HepG2 (cell line): Measurements from ENCODE around the gene CD164L2. TPM values are rescaled to one million over a fixed set of nuclear protein-coding genes. Genes with fewer than 3 reads are reported as not detected.

Experiments
- ATAC-seq: fragments of 200-7000 bp; cut with Tn5 transposase; 3 replicates; pipeline ENCODE4 v1.9.1; 2020; ENCODE audit warnings: mild to moderate bottlenecking, moderate library complexity
- BruUV-seq: library from RNA; stranded (reverse); fragments of 400-500 nt; replicated peaks from 2 replicates; lab custom pipeline; 2021; lab: Mats Ljungman, UMichigan
- CTCF ChIA-PET: fragments of 300-600 bp; formaldehyde crosslinking; extraction: SDS; loops from one replicate; lab custom pipeline; 2021; ENCODE audit warnings: low total read pairs, inconsistent platforms, low intra/inter-chr PET ratio; lab: Yijun Ruan, JAX
- POLR2A ChIA-PET: fragments of 350-600 bp; sonication (Branson Sonifier 250); formaldehyde crosslinking; loops from one replicate; lab custom pipeline; 2020; ENCODE audit warnings: antibody characterized with exemption, inconsistent platforms; lab: Yijun Ruan, JAX
- DNase-seq: peaks from one replicate; pipeline ENCODE4 v3.0.0-alpha.2; 2015; ENCODE audit warnings: low spot score
- FAIRE-seq: peaks from 3 replicates; lab custom pipeline; 2011; peaks lifted over from hg19 to GRCh38; lab: Jason Lieb, UNC
- H2AFZ ChIP-seq: one replicate; pipeline ENCODE4 v1.6.1; 2011; ENCODE audit warnings: low read length, inconsistent platforms
- H3K27ac ChIP-seq: fragments of 300-600 bp; 3 replicates; pipeline ENCODE4 v1.8.0; 2011; ENCODE audit warnings: mixed run types, mild to moderate bottlenecking, mixed read lengths, low read length, inconsistent platforms; ENCODE audit not compliant: insufficient read depth; ENCODE audit errors: extremely low read length
- H3K27me3 ChIP-seq, 2 experiments: fragments of 200-600 bp in 1 of 2; 2 replicates in 1 of 2; 3 replicates in 1 of 2; pipeline versions ENCODE4 v1.6.0 to v1.8.0; 2011; ENCODE audit warnings: low read length in 2 of 2, mild to moderate bottlenecking in 2 of 2, moderate library complexity in 2 of 2, inconsistent platforms in 1 of 2; ENCODE audit not compliant: insufficient read depth in 2 of 2, control insufficient read depth in 1 of 2
- H3K36me3 ChIP-seq, 2 experiments: fragments of 200-600 bp in 1 of 2; replicated peaks in 1 of 2; 2 replicates in 1 of 2; 3 replicates in 1 of 2; pipeline versions ENCODE4 v1.5.1 to v1.8.0; 2011; ENCODE audit warnings: low read length in 2 of 2, inconsistent platforms in 1 of 2; ENCODE audit not compliant: insufficient read depth in 2 of 2, control insufficient read depth in 1 of 2
- H3K4me1 ChIP-seq: 2 replicates; pipeline ENCODE4 v1.5.1; 2012; ENCODE audit warnings: low read length, inconsistent platforms; ENCODE audit not compliant: insufficient read depth
- H3K4me2 ChIP-seq: 2 replicates; pipeline ENCODE4 v1.6.0; 2011; ENCODE audit warnings: low read depth, low read length, inconsistent platforms
- H3K4me3 ChIP-seq, 3 experiments: fragments of 200-600 bp in 1 of 3; sonication (generic), shearing (Covaris generic) in 1 of 3; replicated peaks in 1 of 3; 2 replicates each; pipeline ENCODE4 v1.5.1; 2011 to 2016; ENCODE audit warnings: low read length in 3 of 3, inconsistent platforms in 2 of 3, low read depth in 2 of 3, mild to moderate bottlenecking in 2 of 3, control low read depth in 1 of 3, mixed read lengths in 1 of 3; ENCODE audit not compliant: insufficient read depth in 1 of 3
- H3K79me2 ChIP-seq: one replicate; pipeline ENCODE4 v1.6.1; 2011; ENCODE audit warnings: low read length, inconsistent platforms; ENCODE audit not compliant: insufficient read depth
- H3K9ac ChIP-seq: 2 replicates; pipeline ENCODE4 v1.6.0; 2011; ENCODE audit warnings: mild to moderate bottlenecking, low read depth, low read length, inconsistent platforms; ENCODE audit not compliant: insufficient read depth
- H3K9me3 ChIP-seq: 2 replicates; pipeline ENCODE4 v1.5.1; 2012; ENCODE audit warnings: mild to moderate bottlenecking, low read length
- H4K20me1 ChIP-seq: 2 replicates; pipeline ENCODE4 v1.6.0; 2011; ENCODE audit warnings: inconsistent platforms, mild to moderate bottlenecking, low read length, moderate library complexity; ENCODE audit not compliant: insufficient read depth
- ETV6 ChIP-seq: sonication (generic); formaldehyde crosslinking; conservative IDR thresholded peaks from 2 replicates; pipeline ENCODE4 v1.4.0; 2020; ENCODE audit warnings: missing genetic modification reagents
- GABPA ChIP-seq, 2 experiments: IDR thresholded peaks; 2 replicates each; pipeline ENCODE4 v1.6.1; 2011 to 2016; ENCODE audit warnings: low read depth in 2 of 2, low read length in 1 of 2, missing biosample characterization in 1 of 2, missing genetic modification characterization in 1 of 2
- PATZ1 ChIP-seq: sonication (generic); formaldehyde crosslinking; IDR thresholded peaks from 2 replicates; pipeline ENCODE4 v1.4.0; 2020; ENCODE audit warnings: missing genetic modification reagents
- SMC3 ChIP-seq: IDR thresholded peaks from 2 replicates; pipeline ENCODE4 v1.6.1; 2011; ENCODE audit warnings: low read length, improper control_type of control experiment
- ZNF232 ChIP-seq: sonication (generic); formaldehyde crosslinking; IDR thresholded peaks from 2 replicates; pipeline ENCODE4 v1.4.0; 2020; ENCODE audit warnings: missing genetic modification reagents, borderline replicate concordance
- WGBS: methylation state at CpG from one replicate; pipeline ENCODE4 v1.1.6; 2017; ENCODE audit warnings: low lambda C conversion rate; 5-methylcytosine and 5-hydroxymethylcytosine counted together
- in situ Hi-C: cut with HindIII; loops from 2 replicates; pipeline ENCODE4 v1.10.0; 2017; ENCODE audit warnings: low pct_unique_long_range_greater_than_20kb; ENCODE audit not compliant: extremely low pct_ligation_motif_present
- intact Hi-C: fragments of 100-400 bp; cut with micrococcal nuclease; formaldehyde crosslinking; loops from one replicate; pipeline ENCODE4 v1.10.0; 2022; ENCODE audit not compliant: unreplicated experiment
- polyA plus RNA-seq, 8 experiments: library from polyadenylated mRNA; depleted of rRNA in 3 of 8; stranded (reverse) in 7 of 8; unstranded in 1 of 8; fragments of >200 nt; fragmentation: Illumina TruSeq in 4 of 8; extraction: Trizol in 4 of 8; gene quantifications; 2 replicates each; pipeline versions ENCODE4 v1.2.1 to v1.2.3, GENCODE V29; 2011 to 2016; ENCODE audit warnings: low read depth in 4 of 8, missing spikeins in 1 of 8, mixed read lengths in 1 of 8; ENCODE audit not compliant: insufficient read depth in 1 of 8
- total RNA-seq, 5 experiments: library from RNA; depleted of rRNA; stranded (reverse); fragments of >200 nt; fragmentation: Illumina TruSeq; extraction: Trizol; gene quantifications; 2 replicates each; pipeline ENCODE4 v1.2.3, GENCODE V29; 2016; ENCODE audit warnings: low read depth in 1 of 5
- TF ChIP-seq, protein P1 (sequence below): sonication (generic); formaldehyde crosslinking; IDR thresholded peaks from 2 replicates; pipeline ENCODE4 v1.8.0; 2022; ENCODE audit warnings: mild to moderate bottlenecking, missing genetic modification reagents

CD164L2 gene
- total and polyA plus RNA-seq, 2 of the 13 experiments (the other 11 are each of a cell fraction or from before 2014, with no cell fraction given), result not detected

DNA sequence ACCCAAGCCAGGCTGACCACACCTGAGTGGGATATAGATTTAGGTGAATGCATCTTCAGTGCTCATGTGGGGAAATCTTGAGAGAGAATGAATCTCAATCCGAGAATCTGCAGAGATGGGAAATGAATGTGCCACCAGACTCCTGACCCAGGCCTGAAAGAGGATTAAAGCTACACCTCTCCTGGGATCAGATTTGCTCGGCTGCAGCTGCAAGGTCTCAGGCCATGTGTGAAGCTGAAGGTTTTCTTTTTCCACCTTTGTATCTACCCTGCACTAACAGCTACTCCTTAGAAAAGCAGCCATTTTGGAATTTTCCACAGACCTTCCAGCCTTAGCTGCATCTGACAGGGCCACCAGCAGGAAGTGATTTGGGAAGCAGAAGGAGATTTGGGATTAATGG lies 27.6 kb upstream of the CD164L2 start:
- ATAC-seq, result no peak
- Histone ChIP-seq H3K36me3 (peaks cover 32 to 77% of the 10 kb centered on the region in 2 experiments), H3K79me2 (no peaks in the 10 kb centered on the region), H3K9ac (no peak overlapping the region), H3K9me3 (no peaks in the 10 kb centered on the region), H3K4me1 (no peaks in the 10 kb centered on the region), H4K20me1 (no peaks in the 10 kb centered on the region), H3K4me2 (no peak overlapping the region), H3K27ac (no peak overlapping the region), H2AFZ (no peak overlapping the region), H3K4me3 (no peak overlapping the region), H3K27me3 (no peaks in the 10 kb centered on the region)
- CTCF ChIA-PET, result no interaction called here
- FAIRE-seq, result no peak
- POLR2A ChIA-PET, result no interaction called here
- in situ Hi-C loops, result no loop called here
- 92% methylated on average over 2 of the region's 2 CpGs for WGBS
- BruUV-seq, result no TSS peak
- intact Hi-C loops, result no loop called here
- no peak for TF ChIP-seq PATZ1 (CRISPR knock-in tag)
- TF ChIP-seq, protein P1, sequence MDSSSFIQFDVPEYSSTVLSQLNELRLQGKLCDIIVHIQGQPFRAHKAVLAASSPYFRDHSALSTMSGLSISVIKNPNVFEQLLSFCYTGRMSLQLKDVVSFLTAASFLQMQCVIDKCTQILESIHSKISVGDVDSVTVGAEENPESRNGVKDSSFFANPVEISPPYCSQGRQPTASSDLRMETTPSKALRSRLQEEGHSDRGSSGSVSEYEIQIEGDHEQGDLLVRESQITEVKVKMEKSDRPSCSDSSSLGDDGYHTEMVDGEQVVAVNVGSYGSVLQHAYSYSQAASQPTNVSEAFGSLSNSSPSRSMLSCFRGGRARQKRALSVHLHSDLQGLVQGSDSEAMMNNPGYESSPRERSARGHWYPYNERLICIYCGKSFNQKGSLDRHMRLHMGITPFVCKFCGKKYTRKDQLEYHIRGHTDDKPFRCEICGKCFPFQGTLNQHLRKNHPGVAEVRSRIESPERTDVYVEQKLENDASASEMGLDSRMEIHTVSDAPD (CRISPR knock-in tag), result no peak
- TF ChIP-seq SMC3, result no peak
- no peak for TF ChIP-seq GABPA (IDR thresholded peaks at IDR 0.05; ENCODE audit: low read depth, low read length)
- TF ChIP-seq GABPA (CRISPR knock-in tag; IDR thresholded peaks at IDR 0.05; ENCODE audit: low read depth), result no peak
- TF ChIP-seq, all 625 proteins: peak for 0
- no peak for DNase-seq

GRCh38 chr1:27409669-27410068 lies 26.5 kb upstream of the CD164L2 start:
- Histone ChIP-seq H3K27me3 (no peaks in the 10 kb centered on the region), H4K20me1 (no peaks in the 10 kb centered on the region), H3K27ac (no peak overlapping the region), H3K36me3 (peaks cover 30 to 67% of the 10 kb centered on the region in 2 experiments), H3K9ac (no peak overlapping the region), H3K4me2 (no peak overlapping the region)
- ATAC-seq, result no peak
- POLR2A ChIA-PET, result no interaction called here
- in situ Hi-C loops, result no loop called here
- no peak for TF ChIP-seq ZNF232 (CRISPR knock-in tag)
- TF ChIP-seq ETV6 (CRISPR knock-in tag), result no peak
- TF ChIP-seq, all 625 proteins: peak for 0
- no peaks in the 10 kb centered on the region for H3K79me2 ChIP-seq
- H3K4me3 ChIP-seq, result no peak overlapping the region
- H3K9me3 ChIP-seq, result no peaks in the 10 kb centered on the region
- intact Hi-C loops, result no loop called here
- DNase-seq (no peak), FAIRE-seq (no peak)
- CTCF ChIA-PET, result no interaction called here
- BruUV-seq, result no TSS peak
- no peak overlapping the region for H2AFZ ChIP-seq
- 98% methylated on average over 11 of the region's 11 CpGs for WGBS
- no peaks in the 10 kb centered on the region for H3K4me1 ChIP-seq
